ENCODE measurements around the gene ADRB1.

Gene ADRB1

DNA sequence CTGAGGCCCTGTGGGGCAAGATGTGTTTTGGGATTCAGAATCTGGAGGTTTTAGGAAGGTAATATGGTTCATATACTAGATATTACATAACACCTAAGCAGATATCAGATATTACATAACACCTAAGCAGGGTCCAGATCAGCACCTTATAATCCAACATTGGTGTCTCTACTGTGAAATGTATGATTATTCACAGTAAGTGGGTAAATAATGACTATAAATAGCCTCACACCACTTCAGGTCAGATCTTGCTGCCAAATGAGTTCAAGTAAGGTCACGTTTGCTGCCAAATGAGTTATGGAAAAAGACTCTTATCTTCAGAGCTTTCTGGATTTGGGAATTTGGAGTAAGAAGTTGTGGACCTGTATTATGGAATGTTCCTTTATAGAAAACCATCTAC lies 14.6 kb downstream of the ADRB1 start:
- DNase-seq: no peak

DNA sequence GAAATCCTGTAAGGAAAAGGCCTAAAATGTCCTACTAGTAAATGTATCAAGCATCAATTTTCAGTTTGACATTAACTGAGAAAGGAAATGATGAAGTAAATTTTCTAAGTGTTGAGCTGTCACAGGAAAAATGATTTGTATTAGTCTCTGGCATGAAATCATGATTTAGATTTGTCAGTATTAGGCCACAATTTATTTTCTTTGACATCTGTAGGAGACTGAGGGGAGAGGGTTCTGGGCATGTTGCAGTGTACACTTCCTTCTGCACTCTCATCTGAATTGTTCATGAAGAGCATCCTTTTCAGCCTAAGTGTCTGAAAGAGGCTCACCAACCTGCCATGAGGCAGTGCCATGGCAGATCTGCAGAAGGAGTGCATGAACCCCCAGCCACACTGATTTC lies 15.9 kb downstream of the ADRB1 start:
- DNase-seq: no peak

DNA sequence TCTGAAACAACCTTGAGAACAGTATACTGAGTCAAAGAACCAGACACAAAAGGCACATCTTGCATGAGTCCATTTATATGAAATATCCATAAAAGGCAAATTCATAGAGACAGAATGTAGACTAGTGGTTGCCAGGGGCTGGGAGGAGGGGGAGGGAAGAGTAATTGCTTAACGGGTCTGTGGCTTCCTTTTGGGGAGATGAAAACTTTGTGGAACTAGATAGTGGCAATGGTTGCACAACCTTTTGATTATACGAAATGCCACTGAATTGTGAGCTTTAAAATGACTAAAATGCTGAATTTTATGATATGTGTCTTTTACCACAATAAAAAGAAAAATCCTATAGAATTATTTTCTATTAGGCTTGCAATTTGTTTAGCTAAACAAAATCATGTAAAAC lies 16.8 kb downstream of the ADRB1 start:
- no peak for DNase-seq

DNA sequence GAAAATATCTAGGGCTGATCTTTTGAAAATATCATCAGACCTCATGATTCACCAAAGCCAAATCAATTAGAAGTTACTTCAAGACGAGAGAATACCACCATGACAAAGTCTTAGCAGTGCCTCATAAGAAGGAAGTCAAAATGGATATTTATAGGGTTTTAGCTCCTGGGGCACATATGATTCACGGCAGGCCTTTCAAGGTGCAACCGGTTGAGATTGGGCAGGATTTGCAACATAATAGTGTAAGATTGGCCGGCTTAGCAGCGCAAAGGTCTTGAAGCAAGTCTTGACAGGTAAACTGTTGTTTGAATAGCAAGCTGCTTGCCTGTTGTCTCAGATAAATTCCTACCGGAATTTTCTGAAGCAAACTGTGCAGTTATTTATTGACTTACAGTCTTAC lies 17.5 kb downstream of the ADRB1 start:
- no peak for DNase-seq

DNA sequence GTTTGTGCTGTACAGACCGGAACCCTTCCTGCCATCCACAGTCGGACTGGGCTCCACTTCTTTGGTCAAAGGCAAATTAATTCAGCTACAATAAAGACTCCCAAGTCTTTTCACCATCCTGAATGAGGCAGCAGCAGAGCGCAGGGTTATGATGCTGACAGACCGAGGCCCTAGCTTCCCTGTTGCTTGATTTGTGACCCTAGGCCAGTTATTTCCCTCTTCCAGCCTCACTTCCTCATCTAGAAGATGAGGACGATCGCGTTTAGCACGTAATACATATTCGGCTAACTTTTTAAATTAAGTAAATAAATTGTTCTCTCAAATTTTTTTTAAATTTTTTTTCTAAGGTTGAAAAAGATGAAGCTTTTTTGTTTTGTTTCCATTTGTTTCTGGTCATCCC lies 18.1 kb downstream of the ADRB1 start:
- DNase-seq: no peak

DNA sequence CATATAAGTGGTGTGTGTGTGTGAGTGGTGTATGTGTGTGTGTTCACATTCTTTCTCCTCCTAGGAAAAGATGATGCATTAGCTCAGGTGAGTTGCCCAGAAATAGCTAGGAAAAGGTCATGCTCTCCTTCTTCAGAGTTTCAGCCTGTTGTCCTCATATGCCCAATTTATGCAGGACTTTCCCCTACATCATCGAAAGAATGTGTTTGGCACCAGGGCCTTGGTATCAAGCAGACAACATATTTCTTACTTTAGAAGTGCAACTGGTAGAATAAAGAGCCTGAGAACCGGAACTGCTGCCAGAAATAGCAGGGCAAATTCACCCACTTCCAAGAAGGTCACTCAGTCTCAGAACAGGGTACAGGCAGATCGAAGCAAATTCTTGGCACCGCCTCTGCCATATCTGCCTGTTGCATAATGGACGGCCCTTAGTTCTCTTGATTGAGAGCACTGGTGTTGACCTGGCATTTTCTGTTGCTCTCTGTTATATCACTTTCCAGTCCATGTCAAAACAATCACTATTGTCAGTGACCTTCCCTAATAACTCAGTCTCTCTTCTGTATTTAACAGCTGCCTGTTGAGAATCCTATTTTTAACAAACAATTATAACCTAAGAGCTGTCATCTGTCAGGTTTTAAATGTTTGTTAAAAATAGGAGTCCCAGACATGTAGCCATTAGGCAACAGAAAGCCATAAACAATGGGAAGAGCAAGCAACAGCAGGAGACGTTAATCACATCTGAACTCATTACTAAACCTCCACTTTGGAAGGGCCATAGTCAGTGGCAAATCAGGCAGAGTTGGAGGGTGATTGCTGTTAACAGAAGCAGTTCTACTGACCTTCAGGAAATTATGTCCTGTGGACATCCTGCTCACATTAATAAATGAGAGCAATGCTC lies 20.7 kb downstream of the ADRB1 start:
- no peak for DNase-seq

DNA sequence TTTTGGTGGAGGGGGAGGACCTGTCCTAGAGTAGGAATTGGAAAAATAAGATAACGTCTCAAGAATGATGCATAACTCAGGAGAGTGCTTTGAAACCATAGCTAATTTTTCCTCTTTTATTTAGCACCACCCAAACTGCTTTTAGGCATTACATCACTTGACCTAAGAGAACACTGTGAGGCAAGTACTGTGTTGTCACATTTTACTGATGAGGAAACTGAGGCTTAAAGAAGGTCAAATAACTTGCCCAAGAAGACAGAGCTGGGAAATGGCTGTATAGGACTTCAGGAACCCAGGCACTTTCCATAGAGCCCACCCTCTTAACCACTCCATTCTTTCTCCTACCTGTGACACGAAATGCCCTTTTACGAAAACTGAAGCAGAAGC lies 21.4 kb downstream of the ADRB1 start:
- DNase-seq: no peak

DNA sequence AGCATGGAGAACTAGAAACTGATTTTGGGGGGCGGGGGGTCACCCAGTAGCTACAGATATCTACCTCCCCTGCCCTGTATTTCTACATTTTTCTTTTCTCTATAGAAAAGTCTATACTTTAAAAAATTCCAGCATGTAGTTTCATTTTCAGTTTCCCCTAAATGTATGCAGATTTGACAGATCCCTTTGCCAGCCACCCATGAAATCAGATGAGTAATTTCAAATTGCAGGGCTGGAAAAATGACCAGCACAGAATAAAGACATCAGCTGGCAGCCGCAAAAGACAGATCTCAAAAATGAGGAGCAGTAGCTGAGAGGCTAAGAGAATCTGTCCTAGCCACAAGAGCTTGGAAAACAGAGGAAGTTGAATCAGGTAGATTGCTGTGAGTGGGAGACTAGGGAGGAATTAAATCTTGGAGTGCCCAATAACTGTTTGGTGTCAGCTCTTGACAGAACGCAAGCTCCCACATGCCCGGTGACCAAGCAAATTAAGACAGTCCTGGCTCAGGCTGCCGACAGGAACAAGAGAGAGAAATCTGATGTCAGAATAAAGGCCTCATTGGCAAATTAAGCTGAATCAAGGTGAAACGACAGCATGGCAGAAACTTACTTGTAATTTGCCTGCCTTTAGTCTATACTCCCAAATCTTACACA lies 24.5 kb downstream of the ADRB1 start:
- DNase-seq: no peak

DNA sequence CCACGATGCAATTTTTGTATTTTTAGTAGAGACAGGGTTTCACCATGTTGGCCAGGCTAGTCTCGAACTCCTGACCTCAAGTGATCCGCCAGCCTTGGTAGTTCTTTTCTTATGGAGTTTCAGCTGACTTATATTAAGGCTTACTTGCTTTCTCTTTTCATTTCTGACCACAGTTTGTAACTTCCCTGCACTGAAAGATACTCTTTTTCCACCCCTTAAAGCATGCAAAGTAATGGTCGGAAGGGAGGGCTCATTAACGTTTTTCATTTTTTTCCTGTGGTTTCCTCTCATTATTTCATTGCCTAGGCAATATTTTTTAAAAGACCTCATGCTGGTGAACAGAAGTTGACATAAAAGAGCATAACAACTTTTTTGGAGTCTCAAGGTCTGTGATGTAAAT lies 27.0 kb downstream of the ADRB1 start:
- no peak for DNase-seq

DNA sequence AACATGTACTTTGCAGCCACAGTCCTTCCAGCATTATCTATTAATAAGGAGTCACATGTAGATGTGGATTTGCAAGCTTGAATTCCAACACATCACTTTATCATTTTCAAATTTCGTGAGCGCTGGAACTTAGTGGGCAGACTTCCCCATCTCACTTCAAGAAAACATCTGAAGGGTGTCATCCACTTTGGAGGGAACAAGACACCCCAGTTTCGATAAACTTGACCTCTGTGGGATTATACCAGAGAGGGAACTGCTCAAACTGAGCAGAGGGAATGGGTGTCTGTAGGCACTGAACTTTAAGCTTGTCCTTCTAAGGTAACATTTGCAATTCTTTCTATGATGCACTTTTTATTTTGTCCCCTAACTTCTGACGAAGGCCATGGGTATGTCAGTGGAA lies 27.5 kb downstream of the ADRB1 start:
- DNase-seq: no peak

DNA sequence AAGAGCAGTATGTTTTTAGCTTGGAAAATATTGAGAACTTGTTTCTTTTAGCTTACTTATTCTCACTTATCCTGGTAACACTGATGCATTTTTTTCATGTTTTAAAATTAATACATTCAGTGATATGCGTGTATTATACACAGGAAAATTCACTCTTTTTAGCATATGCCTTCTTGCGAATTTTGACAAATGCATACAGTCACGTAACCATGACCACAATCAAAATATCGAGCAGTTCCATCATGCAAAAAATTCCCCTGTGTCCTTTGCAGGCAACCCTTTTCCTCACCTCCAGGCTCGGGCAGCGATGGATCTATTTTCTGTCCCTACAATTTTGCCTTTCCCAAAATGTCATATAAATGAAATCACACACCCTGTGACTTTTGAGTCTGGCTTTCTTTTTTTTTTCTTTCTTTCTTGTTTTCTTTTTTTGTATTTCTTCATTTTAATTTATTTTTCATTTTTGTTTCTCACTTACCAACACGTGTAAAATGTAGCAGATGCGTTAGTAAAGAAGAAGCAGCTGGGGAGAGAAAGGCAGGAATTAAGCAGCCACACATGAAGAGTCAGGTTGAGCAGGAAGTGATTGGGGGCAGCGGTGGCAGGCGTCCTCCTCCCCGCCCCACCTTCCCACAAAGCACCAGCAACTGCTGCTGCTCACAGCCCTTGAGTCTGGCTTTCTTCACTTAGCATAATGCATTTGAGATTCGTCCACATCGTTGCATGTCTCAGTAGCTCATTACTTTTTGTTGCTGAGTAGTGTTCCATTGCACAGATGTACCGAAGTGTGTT lies 29.9 kb downstream of the ADRB1 start:
- no peak for DNase-seq

DNA sequence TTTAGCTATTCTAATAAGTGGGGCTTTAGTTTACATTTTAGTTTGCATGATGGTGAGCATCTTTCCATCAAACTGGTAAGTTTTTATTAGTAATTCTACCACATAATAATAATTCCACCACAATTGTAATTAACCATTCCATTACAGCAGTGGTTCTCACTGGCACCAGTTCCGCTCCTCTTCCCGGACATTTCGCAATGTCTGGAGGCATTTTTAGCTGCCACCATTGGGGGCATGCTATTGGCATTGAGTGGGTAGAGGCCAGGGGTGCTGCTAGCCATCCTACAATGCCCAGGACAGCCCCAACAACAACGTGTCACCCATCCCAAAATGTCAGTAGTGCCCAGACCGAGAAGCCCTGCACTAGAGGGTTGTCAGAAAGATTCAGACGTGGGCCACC lies 31.4 kb downstream of the ADRB1 start:
- no peak for DNase-seq

DNA sequence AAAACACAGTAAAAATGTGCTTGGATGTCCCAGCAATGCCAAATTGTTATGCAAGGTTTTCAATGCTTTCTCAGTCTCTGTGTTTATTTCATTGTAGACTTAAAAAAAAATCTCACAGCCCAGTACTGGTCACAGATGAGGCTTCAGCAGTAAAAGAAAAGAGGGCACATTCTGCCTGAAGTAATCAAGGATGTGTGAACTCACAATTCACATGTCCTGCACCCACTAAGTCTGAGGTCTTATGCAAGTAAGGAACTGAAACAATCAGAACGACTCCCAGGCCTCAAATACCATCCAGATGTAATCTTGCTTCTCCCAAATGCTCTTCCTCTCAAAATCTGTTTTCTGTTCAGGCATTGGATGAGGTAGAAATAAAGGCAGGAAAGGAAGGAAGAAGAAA lies 33.7 kb downstream of the ADRB1 start:
- DNase-seq: no peak

DNA sequence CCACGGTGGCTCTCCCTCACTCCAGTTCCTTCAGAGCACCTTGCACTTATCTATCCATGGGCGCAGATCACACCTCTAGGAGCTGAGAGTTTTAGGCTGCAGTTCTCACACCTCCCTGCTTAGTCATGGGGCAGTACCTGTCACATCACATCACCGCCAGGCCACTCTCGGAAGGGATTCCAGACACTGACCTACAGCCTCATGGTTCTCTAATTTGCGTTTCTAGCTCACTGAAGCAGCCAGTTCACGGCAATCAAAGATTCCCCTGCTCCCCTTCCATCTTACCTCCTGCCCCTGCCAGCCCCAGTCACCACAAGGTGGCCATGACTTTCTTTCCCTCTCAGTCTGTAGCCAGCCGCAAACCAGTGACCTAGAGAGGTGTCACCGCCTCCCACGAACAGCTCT lies 34.2 kb downstream of the ADRB1 start:
- DNase-seq: no peak

DNA sequence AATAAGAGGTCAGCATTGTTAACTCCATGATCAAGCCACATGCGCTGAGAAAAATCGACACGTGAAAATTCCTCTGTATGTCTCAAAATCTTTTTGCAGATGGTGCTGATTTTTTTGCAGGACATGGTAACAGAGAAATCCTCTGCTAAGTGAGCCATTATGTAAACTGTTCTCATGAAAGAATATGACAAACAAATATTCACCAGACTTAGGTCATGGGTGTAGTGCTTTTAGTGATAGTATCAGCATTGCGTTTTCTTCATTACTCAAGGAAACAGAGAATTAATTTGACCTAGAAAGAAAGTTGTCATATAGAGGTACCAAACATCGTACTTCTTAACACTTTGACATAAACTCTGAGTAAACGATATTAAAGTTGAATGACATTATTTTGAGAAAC lies 34.7 kb downstream of the ADRB1 start:
- DNase-seq: no peak

DNA sequence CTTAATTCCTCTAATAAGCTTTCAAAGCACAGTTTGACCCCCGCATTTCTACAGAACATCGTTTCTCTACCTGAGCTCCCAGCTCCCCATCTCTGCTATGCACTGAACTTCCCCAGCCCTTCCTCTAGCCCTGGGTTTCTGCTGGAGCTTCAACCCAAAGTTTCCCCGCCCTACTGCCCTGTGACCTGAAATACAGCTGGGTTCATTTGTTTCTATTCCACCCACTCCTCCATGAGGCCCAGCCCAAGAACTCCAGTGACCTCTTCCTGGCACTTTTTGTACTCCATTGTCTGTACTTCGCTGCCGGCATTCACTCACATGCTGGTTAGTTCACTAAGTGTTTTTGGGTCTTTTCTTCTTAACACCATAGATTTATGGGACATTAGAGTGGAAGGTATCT lies 35.8 kb downstream of the ADRB1 start:
- no peak for DNase-seq

DNA sequence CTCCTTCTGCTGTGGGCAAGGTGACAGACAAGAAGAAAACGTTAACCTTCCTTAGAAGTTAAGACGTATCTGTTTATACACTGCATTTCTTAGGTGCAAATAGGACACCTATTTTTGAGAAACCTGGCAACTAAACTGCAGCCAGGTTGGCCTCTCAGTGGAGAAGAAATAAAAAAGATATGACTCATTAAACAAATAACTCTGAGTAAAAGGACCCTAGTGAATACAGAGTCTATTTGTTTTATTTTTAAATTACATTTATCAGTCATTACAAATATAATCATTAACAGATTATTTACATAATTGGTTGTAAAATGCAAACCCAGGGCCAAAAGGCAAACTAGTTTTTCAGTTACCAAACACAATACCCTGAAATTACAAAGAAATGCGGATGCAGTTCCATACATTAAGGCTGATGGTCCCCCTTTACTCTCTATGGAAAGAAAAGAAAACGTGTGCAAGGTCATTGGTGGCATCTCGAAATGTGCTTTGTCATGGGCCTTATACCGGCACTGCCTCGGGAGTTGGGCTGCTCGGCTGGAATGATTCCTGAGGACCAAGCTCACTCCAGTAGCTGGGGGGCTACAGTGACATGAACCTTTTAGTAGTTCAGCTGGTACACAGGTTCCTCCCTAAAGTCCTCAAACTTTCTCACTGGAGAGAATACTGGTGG lies 38.4 kb downstream of the ADRB1 start:
- no peak for DNase-seq

DNA sequence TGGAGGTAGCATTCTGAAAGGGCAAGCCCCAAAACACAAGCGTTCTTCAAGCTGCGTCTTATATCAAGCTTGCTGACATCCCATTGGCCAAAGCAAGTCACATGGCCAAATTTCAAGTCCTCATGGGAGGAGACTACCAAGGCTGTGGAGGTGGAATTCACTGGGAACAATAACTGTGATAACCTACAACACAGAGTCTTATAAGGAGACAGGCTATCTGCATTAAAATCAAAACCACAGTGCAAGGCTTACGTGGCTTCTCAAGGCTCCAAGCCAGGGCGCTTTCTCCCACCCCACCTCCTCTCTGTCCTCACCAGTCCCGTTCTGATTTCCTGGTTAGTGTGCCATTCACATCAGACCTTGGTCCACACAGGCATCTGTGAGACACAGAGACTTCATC lies 39.4 kb downstream of the ADRB1 start:
- DNase-seq: no peak

DNA sequence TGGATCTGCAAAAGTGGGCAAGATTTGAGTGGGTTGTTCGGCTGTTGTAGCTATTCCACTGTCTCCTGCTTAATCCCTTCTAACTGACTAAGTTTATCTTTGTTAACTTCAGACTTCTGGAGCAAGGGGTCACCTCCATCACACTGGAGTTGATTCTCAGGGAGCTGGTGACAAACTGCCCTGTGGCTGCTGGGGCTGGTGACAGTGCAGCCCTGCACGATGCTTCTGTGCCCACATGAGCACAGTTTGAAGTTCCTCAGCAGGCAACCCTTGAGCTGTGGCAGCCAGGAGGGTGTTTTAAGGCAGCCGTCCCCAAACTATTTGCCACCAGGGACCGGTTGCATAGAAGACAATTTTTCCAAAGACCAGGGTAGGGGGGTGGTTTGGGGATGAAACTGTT lies 40.5 kb downstream of the ADRB1 start:
- no peak for DNase-seq

DNA sequence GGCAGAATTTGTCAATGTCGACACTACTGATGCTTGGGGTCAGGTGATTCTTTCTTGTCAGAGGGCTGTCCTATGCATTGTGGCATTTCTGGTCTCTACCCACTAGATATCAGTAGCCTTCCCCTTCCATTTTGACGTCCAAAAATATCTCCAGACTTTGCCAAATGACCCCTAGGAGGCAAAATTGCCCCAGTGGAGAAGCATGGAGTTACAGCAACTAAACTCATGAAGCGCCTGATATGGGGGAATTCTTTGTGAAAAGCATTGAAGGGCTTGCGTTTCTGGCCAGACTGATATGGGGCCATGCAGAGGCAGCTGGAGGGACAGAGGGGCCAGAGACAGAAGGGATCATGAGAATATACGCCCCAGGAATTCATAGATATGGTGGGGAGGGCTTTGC lies 43.6 kb downstream of the ADRB1 start:
- no peak for DNase-seq

DNA sequence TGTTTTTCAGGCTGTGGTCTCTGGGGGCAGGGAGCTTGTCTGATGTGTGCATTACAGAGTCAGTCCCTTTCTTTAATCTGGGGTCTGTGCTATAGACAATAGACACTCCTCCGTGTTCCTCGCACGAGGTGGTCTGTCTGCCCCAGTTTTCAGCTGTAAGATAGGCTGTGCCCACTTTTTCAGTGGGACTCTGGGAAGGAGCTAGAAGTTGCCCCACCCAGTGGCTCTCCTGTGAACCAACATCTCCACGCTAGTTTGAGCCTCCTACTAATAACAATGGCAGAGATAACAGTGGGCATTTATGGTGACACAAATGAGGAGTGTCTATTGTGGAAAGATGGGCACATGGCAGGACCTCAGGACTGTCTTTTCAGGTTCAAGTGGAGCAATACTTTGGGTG lies 44.0 kb downstream of the ADRB1 start:
- DNase-seq: no peak

DNA sequence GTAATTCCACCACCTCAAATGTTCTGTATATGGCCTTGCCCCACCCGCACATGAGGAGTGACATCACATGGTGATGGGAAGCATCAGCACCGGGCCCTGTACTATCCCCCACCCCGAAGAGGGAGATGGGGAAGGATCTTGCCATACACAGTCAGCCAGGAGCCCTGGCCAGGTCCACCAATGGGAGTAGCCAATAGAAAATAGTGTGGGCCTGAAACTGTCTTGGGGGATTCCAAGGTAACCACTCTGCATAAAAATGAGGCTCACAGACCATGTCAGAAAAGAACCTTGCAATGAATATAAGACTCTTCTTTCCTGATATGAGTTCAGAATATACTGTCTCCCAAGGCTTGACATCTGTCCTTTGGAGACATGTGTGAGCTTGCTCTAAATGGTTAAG lies 51.1 kb downstream of the ADRB1 start:
- DNase-seq: no peak
